Erythroblast (primary cell): Measurements from ENCODE around the gene ARHGEF7.

Experiments
- GATA1 ChIP-seq: IDR thresholded peaks from 2 replicates; pipeline ENCODE4 v1.6.1; 2011; ENCODE audit warnings: low read depth, mild to moderate bottlenecking, control low read depth, low read length, moderate library complexity
- POLR2A ChIP-seq: IDR thresholded peaks from 2 replicates; pipeline ENCODE4 v1.6.1; 2011; ENCODE audit warnings: mild to moderate bottlenecking, low read length

DNA sequence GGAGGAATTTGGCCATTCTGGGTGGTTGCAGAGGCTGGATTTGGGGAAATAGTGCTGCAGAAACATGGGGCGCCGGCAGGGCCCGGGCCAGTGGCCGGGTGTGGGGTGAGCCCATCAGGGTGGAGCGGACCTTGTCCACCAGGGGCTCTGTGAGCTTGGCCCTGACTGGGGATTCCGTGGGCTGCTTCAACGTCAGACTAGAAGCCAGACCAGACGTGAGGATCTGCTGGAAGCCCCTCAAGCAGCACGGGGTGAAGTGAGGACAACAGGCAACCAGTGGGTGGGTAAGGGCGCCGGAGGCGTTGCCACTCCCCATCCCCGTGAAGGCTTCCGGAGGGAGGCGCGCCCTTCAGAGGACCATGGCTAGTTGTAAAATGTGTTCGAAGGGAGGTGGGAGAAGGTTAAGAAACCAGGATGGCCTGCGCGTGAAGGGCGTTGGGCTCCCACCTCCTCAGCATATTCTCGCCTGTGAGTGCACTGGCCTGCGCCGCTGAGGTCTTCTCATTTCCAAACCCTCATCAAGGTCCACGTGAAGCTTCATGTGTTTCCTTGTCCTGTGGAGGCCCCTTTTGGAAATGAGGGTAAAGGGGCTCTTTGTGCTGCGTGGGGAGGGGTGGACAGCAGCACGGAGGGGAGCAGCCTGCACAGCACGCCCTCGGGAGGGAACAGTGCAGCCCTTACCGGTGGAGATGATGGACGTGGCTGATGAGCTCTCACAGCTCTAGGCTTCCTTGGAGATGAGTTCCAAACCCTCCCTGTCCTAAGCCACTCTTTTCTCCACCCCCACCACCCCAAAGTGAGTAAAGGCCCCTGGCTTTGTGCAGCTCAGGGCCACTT is 213.7 kb downstream of the ARHGEF7 start:
- TF ChIP-seq POLR2A = no peak
- TF ChIP-seq GATA1 = no peak
